ENCODE data around the gene MELTF.
A peak's percentile ranks its signal among the peaks of the same experiment; 100 is the strongest.

MELTF gene

DNA sequence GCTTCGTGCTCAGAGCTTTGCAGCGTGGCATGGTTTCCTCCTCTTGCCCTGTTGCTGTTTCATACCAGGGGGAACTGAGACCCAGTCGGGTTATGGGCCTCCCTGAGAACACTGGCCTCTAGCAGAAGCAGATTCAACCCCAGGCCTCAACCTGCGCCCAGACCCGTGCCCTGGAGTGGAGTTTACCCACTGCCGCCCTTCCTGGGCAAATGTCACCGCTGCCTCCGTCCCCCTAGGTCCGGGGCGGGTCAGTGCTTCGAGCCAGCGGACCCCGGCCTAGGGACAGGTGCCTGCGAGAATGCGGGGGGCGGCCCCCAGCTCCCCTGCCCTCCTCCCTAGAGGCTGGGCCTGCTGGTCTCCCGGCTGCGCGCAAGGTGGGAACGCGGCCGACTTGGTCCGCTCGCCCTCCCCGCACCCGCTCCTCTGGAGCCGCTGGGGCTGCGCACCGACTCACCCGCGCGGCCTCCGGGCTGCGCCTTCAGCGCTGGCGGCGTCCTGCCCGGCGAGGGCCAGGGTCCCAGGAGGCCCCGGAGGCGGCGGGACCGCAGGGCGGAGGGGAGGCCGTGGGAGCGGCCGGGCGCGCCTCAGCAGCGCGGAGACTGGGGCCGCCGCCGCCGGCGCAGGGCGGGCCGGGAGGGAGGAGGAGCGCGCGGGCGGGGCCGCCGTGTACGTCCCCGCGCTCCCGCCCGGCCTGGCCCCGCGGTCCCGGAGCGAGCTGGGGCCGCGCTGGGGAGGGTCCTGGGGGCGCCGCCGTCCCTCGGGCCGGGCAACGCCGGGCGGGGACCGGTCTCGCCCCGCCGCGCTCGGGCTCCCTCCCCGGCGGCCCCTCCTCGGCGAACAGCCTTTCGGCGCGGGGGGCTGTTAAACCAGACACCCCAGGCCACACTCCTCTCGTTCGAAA is 61.1 kb downstream of the MELTF start, which contains the start of gene PIGZ:
Gene PIGZ, minus strand, starts transcription at position 601 of the 901 bp plus-strand sequence. CDS start 16,802 bp downstream, outside the sequence.
- peak; percentile 88 for DNase-seq (ENCODE audit: low spot score)

- no peak for DNase-seq (ENCODE audit: low spot score)
Observed at GRCh38 chr3:196967412-196968232, 62.0 kb downstream of the MELTF start.

DNA sequence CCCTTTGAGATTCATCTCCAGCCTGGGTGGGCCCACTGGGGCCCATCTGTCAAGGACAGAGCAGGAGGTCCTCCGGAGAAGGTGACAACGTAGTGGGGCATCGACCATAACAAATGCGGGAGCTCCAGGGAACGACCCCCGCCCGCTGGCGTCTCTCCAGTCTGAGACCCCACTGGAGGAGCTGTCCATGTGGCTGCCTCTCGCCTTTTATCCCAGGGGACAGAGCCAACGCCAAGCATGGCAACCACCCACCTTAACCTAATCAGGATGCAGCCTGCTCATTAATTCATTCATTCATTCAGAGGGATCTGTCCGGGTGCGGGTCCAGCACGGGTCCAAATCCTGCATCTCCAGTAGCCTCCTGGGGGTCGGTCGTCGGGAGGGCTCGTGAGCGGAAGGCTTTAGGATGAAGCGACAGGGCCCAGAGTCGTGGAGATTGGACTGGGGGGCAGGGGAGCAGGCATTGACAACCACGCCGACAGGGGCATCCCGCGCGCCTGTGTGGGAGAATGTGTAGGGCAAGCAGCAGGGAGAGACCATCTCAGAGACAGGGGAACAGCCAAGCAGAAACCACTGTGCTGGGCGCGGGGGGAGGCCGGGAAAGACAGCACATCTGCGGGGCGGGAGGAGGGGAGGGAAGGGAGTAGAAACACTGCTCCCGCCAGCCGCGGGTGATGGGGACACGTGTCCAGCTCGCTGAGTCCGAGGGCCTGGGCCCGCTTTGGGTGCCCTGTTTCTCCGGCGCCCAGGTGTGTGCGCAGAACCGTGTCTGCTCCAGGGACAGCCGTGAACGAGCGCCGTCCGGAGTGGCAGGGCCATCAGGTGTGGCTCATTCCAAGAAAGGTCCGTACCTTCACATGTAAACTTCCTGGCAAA is 62.9 kb downstream of the MELTF start:
- DNase-seq (ENCODE audit: low spot score) = no peak

GRCh38 chr3:196965804-196966173 is 63.8 kb downstream of the MELTF start:
- DNase-seq (ENCODE audit: low spot score) = no peak

DNA sequence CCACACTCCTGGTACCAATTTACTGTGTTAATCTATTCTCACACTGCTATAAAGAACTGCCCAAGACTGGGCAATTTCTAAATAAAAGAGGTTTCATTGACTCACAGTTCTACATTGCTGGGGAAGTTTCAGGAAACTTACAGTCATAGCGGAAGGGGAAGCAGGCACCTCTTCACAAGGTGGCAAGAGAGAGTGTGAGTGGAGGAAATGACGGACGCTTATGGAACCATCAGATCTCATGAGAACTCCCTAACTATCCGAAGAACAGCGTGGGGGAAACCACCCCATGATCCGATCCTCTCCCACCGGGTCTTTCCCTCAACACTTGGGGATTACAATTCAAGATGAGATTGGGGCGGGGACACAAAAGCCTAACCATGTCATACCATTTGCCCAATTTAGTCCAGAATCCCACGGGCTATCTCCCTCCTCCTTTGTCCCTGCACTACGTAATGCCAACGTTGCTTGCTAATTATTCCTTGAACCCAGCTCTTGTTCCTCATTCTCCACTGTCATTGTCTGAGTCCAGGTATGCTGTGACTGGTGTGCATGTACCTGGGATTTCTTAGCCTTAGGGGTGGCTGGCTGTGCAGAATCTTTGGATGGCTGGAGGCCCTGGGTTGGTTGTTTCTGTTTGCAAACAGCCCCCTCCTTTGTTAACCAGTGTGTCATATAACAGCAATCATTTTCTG is 64.4 kb downstream of the MELTF start:
- DNase-seq (ENCODE audit: low spot score) = no peak

DNA sequence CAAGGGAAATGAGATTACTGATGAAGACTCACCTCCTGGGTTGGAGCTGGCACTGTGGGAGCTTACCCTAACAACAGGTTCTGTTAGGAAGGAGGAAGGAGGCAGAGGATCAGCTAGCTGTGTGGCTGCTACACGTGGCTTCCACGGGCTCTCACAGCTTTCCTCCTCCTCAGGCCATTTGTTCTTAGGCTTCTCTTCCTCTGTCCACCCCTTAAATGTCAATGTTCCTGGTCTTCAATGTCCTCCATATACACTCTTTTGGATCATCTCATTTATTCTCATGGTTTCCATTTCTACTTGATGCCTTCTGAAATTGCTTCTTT is 66.0 kb downstream of the MELTF start:
- no peak for DNase-seq (ENCODE audit: low spot score)

DNA sequence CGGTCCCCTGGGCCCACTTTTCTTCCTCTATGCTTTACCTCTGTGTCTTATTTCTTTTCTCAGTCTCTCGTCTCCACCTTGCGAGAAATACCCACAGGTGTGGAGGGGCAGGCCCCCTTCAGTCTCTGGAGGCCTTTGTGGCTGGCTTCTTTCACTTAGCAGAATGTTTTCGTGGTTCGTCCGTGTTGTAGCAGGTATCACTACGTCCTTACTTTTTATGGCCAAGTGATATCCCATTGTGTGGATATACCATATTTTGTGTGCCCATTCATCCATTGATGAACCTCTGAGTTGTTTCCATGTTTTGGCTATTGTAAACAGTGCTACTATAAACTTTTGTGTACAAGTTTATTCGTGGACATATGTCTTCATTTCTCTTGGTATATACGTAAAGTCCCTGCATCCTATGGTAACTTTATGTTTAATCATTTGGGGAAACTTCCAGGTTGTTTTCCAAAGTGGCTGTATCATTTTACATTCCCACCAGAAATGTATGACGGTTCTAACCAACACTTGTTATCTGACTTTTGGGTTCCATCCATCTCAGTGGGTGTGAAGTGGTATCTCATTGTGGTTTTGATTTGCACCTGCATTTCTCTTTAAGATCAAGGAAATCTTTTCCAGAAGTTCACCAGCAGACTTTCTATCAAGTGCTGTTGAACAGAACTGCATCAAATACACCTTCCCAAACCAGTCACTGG is 66.5 kb downstream of the MELTF start:
- DNase-seq (ENCODE audit: low spot score) = no peak

DNA sequence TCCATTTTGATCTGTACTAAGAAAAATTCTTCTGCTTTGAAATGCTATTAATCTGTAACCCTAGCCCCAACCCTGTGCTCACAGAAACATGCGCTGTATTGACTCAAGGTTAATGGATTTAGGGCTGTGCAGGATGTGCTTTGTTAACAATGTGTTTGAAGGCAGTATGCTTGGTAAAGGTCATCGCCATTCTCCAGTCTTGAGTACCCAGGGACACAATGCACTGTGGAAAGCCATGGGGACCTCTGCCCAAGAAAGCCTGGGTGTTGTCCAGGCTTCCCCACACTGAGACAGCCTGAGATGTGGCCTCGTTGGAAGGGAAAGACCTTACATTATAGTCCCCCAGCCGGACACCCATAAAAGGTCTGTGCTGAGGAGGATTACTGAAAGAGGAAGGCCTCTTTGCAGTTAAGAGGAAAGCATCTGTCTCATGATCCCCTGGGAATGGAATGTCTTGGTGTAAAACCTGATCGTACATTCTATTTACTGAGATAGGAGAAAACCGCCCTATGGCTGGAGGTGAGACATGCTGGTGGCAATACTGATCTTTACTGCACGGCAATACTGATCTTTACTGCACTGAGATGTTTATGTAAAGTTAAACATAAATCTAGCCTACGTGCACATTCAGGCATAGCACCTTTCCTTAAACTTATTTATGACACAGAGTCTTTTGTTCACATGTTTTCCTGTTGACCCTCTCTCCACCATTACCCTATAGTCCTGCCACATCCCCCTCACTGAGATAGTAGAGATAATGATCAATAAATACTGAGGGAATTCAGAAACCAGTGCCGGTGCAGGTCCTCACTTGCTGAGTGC is 67.3 kb downstream of the MELTF start:
- DNase-seq (ENCODE audit: low spot score) = peak; percentile 45

DNA sequence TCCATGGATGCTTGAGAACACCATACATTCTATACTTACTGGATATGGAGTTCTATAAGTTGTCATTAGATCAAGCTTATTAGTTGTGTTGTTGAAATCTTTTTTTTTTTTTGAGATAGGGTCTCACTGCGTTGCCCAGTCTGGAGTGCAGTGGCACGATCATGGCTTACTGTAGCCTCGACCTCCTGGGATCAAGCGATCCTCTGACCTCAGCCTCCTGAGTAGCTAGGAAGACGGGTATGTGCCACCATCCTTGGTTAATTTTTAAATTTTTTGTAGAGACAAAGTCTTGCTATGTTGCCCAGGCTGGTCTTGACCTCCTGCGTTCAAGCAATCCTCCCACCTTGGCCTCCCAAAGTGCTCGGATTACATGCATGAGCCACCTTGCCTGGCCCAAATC is 74.8 kb downstream of the MELTF start:
- no peak for DNase-seq (ENCODE audit: low spot score)
